ENCODE measurements around the gene PSME3IP1. TPM values are rescaled to one million over a fixed set of nuclear protein-coding genes. Genes with fewer than 3 reads are reported as not detected.
A peak's percentile ranks its signal among the peaks of the same experiment; 100 is the strongest.
"Not testable (repeated sequence)": the region's sequence is repeated elsewhere in the genome, so short reads cannot be mapped to it uniquely, and the experiment has no call there.

Gene PSME3IP1
- total RNA-seq, 1 donor from 2014 or later: 83.1 TPM

GRCh38 chr16:57111420-57111819, 74.4 kb downstream of the PSME3IP1 start:
- DNase-seq (ENCODE audit: extremely low spot score, unreplicated experiment): no peak
- Mint-ChIP-seq H3K27ac (ENCODE audit: unreplicated experiment) (peak overlapping the region; percentile 18), H3K36me3 (ENCODE audit: unreplicated experiment) (peaks cover 5% of the 10 kb centered on the region), H3K9me3 (ENCODE audit: unreplicated experiment) (no peaks in the 10 kb centered on the region), H3K27me3 (ENCODE audit: unreplicated experiment) (no peaks in the 10 kb centered on the region), H3K4me3 (ENCODE audit: unreplicated experiment) (no peak overlapping the region), H3K4me1 (ENCODE audit: unreplicated experiment) (peaks cover 30% of the 10 kb centered on the region)
- TF ChIP-seq, protein P1, sequence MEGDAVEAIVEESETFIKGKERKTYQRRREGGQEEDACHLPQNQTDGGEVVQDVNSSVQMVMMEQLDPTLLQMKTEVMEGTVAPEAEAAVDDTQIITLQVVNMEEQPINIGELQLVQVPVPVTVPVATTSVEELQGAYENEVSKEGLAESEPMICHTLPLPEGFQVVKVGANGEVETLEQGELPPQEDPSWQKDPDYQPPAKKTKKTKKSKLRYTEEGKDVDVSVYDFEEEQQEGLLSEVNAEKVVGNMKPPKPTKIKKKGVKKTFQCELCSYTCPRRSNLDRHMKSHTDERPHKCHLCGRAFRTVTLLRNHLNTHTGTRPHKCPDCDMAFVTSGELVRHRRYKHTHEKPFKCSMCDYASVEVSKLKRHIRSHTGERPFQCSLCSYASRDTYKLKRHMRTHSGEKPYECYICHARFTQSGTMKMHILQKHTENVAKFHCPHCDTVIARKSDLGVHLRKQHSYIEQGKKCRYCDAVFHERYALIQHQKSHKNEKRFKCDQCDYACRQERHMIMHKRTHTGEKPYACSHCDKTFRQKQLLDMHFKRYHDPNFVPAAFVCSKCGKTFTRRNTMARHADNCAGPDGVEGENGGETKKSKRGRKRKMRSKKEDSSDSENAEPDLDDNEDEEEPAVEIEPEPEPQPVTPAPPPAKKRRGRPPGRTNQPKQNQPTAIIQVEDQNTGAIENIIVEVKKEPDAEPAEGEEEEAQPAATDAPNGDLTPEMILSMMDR (IDR thresholded peaks at IDR 0.05): no peak

- peaks cover under 1% of the 10 kb centered on the region for H3K36me3 Mint-ChIP-seq (ENCODE audit: unreplicated experiment)
- DNase-seq (ENCODE audit: extremely low spot score, unreplicated experiment): no peak
- H3K27ac Mint-ChIP-seq (ENCODE audit: unreplicated experiment): no peak overlapping the region
- no peak overlapping the region for H3K4me3 Mint-ChIP-seq (ENCODE audit: unreplicated experiment)
- no peaks in the 10 kb centered on the region for H3K27me3 Mint-ChIP-seq (ENCODE audit: unreplicated experiment)
- TF ChIP-seq, protein P1 (IDR thresholded peaks at IDR 0.05): no peak
- H3K4me1 Mint-ChIP-seq (ENCODE audit: unreplicated experiment): peaks cover 27% of the 10 kb centered on the region
- H3K9me3 Mint-ChIP-seq (ENCODE audit: unreplicated experiment): no peaks in the 10 kb centered on the region
Measured at GRCh38 chr16:57110937-57111336, 74.9 kb downstream of the PSME3IP1 start.

DNA sequence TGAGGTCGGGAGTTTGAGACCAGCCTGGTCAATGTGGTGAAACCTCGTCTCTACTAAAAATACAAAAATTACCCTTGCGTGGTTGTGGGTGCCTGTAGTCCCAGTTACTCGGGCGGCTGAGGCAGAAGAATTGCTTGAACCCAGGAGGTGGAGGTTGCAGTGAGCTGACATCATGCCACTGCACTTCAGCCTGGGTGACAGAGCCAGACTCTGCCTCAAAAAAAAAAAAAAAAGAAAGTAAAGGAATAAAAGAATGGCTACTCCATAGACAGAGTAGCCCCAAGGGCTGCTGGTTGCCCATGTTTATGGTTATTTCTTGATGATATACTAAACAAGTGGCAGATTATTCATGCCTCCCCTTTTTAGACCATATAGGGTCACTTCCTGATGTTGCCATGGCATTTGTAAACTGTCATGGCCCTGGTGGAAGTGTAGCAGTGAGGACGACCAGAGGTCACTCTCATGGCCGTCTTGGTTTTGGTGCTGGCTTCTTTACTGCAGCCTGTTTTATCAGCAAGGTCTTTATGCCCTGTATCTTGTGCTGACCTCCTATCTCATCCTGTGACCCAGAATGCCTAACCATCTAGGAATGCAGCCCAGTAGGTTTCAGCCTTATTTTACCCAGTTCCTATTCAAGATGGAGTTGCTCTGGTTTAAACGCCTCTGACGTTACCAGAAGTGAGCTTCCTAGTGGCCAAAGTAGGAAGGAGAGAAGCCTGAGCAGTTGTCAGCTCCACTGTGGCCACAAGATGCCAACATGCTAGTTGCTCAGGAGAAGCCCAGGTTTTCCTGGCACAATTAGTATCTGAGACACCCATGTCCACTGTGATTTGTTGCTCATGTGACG, 76.4 kb downstream of the PSME3IP1 start:
- H3K27ac Mint-ChIP-seq (ENCODE audit: unreplicated experiment); H3K36me3 Mint-ChIP-seq (ENCODE audit: unreplicated experiment); H3K4me3 Mint-ChIP-seq (ENCODE audit: unreplicated experiment); H3K9me3 Mint-ChIP-seq (ENCODE audit: unreplicated experiment); DNase-seq (ENCODE audit: extremely low spot score, unreplicated experiment); H3K27me3 Mint-ChIP-seq (ENCODE audit: unreplicated experiment): not testable (repeated sequence)
- H3K4me1 Mint-ChIP-seq (ENCODE audit: unreplicated experiment): peaks cover 22% of the 10 kb centered on the region

DNA sequence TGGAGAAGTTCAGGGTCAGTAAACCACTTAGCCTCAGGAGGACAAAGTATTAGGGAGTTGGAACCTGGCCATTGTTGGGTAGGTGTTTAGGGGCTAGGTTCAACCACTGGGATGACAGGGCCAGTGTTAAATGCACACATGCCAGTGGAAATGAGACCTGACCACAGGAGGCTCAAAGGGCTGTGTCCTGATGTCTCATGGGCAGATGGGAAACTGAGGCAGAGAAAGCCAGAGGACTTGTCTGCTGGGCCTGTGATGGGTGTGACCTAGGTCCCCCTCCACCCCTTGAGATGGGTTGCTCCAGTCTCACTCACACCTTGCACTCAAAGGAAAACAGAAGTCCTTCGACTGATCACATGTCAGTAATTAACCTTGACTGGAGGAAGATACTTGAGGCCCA, 77.4 kb downstream of the PSME3IP1 start:
- no peaks in the 10 kb centered on the region for H3K27me3 Mint-ChIP-seq (ENCODE audit: unreplicated experiment)
- no peaks in the 10 kb centered on the region for H3K36me3 Mint-ChIP-seq (ENCODE audit: unreplicated experiment)
- DNase-seq (ENCODE audit: extremely low spot score, unreplicated experiment): no peak
- no peak overlapping the region for H3K27ac Mint-ChIP-seq (ENCODE audit: unreplicated experiment)
- H3K4me1 Mint-ChIP-seq (ENCODE audit: unreplicated experiment): peaks cover 24% of the 10 kb centered on the region
- no peaks in the 10 kb centered on the region for H3K9me3 Mint-ChIP-seq (ENCODE audit: unreplicated experiment)
- H3K4me3 Mint-ChIP-seq (ENCODE audit: unreplicated experiment): no peak overlapping the region
- TF ChIP-seq, protein P1 (IDR thresholded peaks at IDR 0.05): no peak

DNA sequence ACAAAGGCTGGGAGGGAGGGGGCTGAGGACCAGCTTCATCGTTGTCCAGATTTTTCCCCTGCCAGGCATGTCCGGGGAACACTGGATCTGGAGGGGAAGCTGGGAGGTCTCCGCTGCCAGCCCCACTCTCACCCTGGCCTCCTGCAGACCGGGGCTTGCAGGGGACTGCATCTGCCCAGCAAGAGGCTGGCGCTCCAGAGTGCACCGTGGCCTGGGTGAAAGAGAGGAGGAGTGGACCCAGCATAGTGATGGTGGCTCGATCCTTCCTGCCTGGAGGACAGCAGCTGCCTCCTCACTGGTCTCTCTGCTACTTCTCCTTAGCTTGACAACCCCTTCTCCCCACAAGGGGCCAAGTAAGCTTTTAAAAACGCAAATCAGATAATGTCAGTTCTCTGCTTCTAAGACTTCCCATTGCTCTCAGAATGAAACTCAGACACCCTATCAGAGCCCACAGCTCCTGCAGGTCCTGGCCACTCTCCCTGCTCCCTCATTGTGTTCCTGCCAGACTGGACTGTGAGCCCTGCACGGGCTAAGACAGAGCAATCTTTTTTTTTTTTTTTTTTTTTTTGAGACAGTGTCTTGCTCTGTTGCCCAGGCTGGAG, 78.4 kb downstream of the PSME3IP1 start:
- H3K9me3 Mint-ChIP-seq (ENCODE audit: unreplicated experiment): no peaks in the 10 kb centered on the region
- no peak overlapping the region for H3K27ac Mint-ChIP-seq (ENCODE audit: unreplicated experiment)
- no peaks in the 10 kb centered on the region for H3K36me3 Mint-ChIP-seq (ENCODE audit: unreplicated experiment)
- DNase-seq (ENCODE audit: extremely low spot score, unreplicated experiment): no peak
- no peak overlapping the region for H3K4me3 Mint-ChIP-seq (ENCODE audit: unreplicated experiment)
- H3K4me1 Mint-ChIP-seq (ENCODE audit: unreplicated experiment): peaks cover 15% of the 10 kb centered on the region
- TF ChIP-seq, protein P1 (IDR thresholded peaks at IDR 0.05): no peak
- no peaks in the 10 kb centered on the region for H3K27me3 Mint-ChIP-seq (ENCODE audit: unreplicated experiment)
